RPMI8226 (cell line): Measurements from ENCODE around the gene REN.

Experiments
- DNase-seq: peaks from one replicate; pipeline ENCODE4 v3.0.0-alpha.2; 2015

Gene REN

DNA sequence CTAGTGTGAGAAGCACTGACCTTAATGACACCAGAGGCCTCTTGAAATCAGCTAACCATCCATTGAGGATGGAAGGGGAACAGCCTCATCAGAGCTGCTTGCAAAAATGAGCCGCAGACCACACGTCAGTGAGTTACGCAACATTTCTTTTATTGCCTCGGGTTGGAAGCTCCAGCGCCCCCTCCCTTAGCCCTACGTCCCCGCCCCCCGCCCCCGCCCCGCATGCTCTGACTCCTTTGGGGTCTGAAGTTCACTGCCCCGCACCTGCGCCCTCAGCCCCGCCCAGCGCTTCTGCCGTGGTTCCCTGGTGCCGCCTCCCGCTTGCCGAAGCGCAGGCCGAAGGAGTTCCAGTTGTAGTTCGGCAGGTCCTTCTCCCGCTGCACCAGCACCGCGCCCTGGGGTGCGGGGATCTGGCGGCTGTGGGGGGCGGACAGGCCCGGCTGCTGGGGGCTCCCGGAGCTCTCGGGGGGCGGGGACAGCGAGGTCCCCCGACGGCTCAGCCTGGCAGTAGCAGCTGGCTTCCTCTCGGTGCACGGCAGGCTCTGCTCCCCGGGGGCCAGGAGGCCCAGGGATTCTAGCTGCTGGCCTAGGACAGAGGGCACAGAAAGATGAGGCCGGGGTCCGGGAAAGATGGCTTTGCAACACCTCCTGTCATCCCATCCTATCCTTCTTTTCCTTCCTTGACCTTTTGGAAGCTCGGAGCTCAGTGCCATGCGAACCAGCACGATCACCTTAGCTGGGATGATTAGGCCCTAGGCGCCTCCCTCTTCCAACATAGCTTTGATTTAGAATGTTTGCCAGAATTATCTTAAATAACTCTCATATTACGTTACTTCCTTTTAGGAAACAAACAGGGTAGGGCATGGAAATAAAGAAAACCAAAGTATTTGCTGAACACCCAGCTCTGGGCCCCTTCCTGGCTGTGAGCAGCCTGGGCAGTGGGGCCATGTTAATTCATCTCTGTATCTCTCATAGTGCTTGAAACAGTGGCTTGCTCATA is 24.4 kb upstream of the REN start:
- no peak for DNase-seq

DNA sequence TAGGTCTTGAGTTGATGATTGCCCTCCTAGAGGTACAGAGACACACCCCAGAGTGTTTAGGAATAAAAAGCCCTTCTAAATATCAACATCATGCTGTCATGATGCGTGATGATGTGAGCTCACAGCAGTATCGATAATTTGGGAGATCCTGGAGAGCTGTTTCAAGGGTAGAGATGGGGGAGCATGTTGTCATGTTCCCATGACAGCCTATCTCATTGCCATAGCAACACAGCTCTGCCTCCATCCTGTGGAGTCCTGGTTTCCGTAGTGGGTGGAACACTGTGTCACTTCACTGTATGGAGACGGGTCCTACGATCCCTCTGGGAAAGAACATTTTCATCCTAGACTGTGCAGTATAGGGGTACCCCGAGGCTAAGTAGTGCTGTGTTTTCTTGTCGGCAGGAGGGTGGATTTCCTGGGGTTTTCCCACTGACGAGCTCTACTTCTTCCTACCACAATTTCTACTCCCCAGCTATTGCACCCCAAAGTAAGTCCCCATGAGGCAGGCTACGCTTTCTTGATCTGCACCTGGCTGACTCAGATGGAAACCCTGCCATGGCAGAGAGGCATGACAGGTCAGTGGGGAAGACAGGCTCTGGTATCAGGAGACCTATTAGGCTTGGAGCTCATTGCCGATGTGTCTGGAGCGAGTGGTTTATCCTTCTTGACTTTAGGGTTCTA is 23.0 kb upstream of the REN start:
- no peak for DNase-seq

DNA sequence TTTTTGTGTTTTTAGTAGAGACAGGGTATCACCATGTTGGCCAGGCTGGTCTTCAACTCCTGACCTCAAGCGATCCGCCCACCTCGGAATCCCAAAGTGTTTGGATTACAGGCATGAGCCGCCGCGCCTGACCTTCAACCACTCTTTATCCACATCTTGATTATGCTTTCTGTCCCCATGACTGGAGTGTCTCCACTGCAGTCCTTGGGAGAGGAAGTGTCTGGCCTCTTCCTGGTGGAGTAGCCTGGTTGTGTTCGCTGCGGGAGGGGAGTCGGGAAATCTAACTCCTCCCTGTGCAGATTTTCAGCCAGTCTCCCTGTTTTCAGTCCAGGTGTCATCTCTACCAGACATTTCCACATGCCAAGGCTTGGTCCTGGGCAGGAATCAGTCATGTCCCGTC is 20.5 kb upstream of the REN start:
- DNase-seq = no peak

DNA sequence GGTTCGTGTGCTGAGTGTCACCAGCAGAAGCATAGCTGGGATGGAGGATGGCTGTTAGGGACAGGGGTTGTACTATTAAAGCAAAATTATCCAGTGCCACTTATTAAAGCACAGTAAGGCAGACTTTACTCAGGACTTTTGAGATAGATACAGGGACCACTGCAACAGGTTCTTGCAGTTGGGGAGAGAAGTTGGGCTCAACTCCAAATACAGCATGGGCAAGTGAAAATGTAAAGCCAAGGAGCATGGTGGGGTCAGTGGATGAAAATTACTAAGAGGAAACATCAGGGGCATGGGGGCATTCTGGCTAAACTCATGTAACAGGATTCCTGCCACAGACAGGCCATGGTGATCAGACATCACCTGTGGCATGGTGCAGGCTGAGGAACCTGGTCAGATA is 15.0 kb upstream of the REN start:
- no peak for DNase-seq

DNA sequence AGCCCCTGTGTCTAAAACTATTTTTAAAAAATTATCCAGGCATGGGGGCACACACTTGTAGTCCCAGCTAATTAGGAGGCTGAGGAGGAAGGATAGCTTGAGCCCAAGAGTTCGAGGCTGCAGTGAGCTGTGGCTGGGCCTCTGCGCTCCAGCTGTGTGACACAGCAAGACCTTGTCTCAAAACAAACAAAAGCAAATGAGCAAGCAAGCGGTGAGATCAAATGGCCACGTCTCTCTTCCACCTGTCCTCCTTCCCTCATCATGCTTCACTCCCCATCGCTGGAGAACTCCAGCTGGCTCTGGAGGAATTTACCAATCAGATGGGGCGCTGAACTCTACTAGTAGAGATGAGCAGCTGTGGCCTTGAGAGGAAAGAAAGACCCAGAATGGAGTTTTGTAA is 14.0 kb upstream of the REN start:
- no peak for DNase-seq

DNA sequence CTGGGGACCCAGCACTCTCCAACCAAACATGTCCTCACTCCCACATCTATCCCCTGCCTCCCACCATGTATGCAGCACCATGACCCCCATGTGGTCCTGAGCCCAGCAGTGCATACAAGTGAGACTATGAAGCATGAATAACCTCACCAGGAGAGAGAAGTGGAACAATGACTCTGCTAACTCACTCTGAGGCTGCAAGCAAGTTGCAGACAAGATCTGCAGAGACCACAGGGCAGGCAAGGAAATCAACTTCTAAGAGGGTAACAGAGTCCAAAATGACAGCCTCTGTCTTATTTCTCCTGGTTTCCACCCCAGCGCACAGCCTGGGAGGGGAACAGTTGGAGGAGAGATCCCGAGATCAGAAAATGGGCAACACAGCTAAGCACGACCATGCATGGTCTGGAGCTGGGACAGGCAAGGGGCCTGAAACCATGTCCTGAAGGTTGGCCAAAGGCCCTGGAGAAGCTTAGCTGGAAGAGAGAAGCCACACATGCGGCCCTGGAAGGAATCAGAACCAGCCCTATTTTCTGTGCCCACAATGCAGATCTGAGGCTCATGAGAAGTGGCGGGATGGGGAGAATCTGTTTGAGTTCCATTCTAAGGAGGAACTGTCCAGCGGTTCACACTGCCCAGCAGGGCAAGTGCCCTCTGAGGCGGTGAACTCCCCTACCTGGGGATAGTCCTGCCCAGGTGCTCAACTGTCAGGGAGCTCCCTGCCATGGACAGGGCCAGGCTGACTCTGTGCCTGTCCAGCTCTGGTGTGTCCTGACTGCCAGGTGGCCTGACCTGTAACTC is 12.5 kb upstream of the REN start:
- DNase-seq = no peak

DNA sequence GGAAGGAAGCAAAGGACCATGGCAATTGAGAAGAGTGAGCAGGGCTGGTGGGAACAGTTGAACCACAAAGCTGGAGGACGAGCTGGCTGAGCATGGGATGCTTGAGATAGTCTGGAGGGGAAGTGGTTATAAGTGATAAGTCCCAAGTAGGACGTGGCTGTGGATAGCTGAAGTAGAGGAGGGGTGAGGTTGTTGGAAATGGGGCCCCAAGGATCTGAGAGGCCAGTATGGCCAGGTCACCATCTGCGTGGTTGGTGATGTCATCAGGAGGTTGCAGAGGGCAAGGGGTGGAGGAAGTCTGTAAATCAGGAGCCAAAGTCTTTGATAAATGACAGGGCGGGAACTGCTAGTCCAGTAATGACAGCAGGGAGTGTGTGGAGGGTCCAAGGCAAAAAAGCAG is 11.0 kb upstream of the REN start:
- no peak for DNase-seq

DNA sequence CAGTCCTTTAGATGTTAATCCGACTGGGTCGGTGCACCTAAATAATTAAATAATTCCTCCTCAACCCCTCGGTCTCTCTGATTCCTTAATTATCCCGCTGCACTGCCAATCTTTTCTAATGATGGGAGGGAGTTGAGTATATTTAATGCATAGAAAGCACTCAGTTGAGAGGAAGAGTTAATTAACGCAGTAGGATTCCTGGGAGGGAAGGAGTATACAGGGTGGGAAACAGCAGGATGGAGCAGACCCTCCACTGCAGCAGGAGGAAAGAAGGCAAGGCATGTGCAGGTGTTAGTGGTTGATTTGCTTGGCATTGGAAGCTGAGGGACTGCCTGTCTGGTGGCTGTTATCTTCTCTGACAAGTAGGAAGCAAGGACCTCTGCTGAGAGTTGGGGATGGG is 9.9 kb upstream of the REN start:
- DNase-seq = no peak

DNA sequence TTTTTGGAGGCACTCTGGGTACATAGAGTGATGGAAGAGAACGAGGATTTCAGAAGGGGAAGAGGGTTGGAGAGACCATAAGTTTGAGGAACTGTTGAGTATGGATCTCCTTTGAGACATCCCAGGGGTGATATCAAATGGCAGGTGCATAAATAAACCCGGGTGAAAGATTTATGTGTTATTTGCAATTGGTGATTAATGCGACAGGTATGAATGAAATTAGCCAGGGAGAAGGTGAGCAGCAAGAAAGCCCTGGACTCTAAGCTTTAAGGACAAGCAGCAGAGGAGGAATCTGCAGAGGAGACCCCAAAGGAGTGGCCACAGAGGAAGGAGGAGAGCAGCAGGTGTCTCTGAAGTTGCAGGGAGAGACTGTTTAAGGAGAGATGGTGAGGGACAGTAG is 8.8 kb upstream of the REN start:
- no peak for DNase-seq

DNA sequence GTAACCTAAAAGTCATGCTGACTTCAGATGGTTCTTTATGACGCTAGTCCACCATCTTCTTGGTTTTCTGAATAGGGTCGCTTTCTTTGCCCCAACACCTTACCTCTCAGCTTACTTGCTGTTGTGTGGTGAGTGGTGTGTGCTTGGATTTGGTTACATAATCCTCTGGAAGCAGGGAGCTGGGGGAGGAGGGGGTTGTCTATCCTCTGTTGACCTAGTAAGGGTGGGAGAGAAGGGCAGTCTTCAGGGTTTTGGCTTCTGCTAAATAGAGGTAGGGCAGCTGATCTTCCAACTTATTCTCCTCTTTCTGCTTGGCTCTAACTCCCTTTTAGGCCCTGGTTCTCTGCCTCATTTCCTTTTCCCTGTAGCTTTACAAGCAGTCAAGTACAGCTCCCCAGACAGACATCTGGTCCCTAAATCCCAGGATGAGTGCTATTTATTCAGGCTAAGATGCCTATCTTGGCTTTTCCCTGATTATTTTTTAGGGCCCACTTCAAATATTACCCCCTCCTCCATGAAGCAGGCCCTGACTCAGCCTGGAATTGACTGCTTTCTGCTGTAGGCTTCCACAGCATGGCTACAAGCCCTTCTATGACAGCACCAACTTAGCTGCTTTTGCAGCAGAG is 6.4 kb upstream of the REN start:
- DNase-seq = no peak

DNA sequence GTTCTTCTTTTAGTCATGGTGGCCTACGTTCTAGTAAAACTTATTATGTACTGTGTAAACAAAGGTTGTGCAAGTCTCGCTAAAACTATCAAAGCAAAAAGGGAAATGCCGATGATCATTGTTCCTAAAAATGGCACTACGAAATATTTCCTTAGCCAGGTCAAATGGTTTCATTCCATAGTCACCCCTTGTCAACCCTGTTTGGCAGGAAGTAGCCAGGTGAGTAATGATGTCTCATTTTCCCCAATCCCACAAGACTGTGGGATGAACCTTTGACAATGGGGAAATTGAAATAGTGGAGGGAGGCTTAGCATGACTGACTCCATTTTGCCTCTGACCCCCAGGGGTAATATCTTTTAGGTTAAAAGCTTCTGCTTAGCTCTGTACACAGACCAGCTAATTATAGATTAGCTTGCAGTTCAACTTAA is 5.6 kb upstream of the REN start:
- DNase-seq = no peak

DNA sequence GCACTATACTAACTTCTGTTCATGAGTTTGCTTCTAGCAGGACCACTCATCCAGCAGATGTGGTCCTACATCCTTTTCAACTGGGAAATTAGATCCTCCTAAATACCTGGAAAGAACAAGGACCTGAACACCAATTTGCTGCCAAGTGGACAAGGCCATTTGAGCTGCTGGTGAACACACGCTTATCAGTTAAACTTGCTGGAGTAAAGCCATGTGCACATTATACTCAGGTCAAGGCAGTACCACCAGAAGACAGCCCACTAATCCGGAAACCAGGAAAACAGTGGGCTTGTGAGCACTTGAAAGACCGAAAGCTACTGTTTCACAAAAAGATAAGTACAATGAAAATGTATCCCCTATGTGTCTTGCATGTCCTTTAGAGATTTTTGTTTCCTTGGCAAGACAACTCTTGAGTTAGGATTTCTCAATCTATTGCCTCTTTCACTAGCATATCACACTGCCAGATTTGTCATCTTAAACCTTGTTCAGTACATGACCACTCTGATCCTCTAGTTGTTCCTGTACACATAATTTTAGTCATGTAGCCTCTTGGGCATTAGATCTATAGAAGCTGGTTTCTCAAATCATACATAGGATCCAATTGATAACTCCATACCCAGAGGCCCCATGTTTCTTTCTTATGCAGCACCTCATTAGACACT is 4.5 kb upstream of the REN start:
- no peak for DNase-seq

DNA sequence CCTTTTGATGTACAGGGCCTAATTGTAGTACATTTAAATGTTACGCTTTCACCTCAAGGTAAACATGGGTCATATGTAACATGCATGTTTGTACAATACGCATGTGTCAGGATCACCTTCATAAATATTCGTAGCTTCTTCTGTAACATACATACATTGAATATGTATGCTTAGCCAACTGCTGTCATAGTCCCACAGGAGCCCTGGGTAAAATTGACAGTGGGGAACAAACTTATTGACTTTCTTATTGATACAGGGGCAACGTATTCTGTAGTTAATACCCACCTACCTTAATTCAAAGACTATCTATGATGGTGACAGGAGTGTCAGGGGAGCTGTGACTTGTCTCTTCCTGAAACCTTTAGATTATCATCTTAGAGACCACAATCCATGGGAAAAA is 3.7 kb upstream of the REN start:
- no peak for DNase-seq

DNA sequence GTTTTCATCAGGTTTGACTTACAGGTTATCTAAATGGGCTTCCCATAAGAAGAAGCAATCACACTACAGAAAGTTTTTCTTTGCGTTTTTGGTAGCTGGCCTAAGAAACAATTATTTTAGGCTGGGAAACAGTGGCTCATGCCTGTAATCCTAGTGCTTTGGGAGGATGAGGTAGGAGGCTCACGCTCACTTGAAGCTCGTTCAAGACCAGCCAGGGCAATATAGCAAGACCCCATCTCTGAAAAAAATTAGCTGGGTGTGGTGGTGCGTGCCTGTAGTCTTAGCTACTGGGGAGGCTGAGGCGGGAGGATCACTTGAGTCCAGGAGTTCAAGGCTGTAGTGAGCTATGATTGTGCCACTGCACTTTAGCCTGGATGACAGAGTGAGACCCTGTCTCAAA is 1.6 kb upstream of the REN start:
- no peak for DNase-seq

DNA sequence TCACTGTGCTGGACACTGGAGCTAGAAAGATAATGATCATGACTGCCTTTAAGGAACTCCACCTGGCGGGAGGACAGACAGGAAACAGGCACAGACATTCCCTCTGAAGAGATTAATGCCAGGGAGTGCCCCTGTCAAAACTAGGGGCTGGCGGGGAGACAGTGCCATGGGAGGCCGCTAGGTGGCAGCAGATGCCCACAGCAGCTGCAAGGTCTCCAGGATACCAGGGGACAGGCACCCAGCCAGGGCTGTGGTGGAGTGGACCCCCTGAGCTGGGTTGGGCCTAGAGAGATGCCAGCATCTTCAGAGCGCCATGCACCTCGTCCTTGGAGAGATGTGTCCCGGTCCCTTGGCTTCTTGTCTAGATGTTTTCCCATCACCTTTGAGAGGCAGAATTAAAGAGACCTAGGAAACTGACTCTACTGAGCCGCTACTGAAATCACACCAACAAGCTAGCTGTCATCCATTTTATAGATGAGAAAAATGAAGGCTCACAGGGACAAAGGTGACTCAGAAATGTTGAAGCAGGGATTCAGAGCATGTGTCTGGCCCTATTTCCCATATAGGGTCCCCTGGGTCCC is 3.6 kb downstream of the REN start:
- DNase-seq = peak; percentile 72

DNA sequence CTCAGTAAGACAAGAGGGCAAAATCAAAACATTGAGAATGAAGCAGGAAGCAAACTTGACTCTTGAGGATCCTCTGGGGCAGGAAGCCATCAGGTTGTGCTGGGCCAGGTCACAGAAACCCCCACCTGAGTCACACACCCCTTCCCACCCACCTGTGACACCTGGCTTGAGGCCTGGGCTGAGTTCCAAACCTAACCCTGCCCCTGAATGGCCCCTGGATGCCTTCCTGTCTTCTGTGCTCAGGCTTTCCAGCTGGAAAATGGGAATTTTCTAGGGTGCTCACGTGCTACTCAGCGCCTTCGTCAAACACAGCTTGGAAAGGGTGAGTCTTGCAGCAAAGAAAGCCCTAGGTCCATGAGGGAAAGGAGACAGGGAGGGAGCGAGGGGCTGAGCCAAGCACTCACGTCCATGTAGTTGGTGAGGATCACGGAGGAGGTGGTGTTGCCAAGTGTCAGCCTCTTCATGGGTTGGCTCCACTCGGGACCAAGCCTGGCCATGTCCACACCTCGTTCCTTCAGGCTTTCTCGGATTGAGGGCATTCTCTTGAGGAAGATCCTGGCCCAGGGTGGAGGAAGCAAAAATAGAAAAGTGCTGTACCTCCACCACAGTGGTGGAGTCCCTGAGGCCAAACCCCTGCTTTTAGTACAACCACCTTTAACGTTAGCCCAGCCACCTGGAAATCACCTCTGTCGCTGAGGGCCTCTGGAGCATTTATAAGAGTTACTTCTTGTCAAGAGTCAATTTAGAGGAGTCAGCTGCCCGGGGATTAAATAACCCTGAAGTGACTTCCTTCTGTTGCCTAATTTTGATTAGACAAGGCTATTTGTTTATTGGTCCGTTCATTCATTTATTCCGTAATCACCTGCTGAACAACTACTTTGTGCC is 4.3 kb downstream of the REN start:
- no peak for DNase-seq

DNA sequence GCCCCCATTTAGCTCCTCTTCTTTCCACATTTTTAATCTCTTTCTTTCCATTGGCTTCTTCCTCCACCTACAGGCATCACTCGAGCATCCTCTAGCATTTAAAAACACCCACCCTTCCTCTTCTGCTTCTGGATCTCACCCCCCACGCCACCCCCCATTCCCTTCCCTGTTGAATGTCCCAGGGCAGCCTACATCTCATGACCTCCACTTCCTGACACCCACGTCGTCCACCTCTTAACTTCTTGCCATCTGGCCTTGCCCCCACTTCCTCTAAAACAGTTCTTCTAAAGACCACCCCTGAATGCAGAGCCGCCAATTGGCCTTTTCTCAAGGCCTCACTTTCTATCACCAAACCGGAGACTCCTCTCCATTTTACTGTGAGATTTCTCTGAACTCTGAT is 8.2 kb downstream of the REN start:
- no peak for DNase-seq

DNA sequence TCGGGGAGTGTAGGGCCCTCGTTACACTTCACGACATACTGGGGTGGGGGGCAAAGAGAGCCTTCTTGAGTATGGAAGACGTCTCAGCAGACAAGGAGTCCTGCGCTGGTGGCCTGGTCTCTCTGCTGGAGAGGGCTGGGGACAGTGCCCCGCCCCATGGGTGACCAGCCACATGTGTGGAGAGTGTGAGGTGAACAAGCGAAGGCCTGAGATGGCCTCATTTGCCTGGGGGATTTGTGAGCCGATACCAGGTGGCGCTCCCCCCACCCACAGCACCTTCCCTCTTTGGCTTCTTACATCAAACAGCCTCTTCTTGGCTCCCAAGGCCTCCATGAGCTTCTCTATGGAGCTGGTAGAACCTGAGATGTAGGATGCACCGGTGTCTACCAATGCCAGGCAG is 10.3 kb downstream of the REN start:
- DNase-seq = no peak

DNA sequence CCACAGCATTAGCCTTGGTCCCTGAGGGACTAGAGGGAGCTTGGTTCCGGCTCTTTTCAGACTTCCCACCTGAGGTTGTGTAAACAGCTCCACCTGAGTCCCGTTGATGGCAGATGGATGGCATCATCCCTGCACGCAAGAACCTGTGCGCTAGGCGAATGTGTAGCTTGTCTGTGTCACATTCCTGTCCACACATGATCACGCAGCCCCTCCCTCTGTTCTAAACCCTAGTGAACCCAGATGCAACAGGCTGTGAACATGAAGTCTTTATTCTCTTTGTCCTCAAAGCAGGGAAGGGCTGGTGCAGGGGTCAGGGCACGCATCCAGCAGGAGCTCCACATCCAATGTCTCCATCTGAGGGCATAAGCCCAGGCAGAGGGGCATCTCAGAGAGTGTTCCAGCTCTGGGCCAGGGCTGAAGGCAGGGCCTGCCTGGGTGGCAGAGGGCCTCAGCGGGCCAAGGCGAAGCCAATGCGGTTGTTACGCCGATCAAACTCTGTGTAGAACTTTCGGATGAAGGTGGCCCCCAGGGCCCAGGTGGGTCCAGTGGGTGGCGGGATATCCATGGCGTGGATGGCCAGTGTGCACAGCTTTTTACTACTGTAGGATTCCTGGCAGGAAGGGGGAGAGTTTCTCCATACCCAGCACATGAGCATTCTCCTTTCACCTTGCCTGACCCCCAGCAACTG is 11.4 kb downstream of the REN start:
- no peak for DNase-seq

DNA sequence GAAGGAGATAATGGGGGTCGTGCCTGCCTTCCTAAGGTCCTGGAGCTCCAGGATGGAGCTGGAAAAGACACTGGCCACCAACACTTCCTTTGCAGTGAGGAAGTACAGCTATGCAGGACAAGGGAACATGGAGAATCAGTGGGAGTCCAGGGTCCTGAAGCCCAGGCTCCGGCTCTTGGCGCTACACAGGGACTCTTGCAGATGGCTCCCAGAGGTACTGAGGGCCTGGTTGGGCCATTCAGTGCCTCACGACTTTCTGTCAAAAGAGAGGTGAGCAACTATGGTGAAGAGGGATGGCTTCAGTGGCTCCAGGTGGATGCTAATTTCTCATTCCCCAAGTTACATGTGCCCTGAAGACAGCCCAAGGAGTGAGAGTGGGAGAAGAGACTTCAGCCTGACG is 12.5 kb downstream of the REN start:
- no peak for DNase-seq
